Ovary (tissue), 9 donors: Measurements from ENCODE around the gene TENT5C. TPM values are rescaled to one million over a fixed set of nuclear protein-coding genes. Genes with fewer than 3 reads are reported as not detected.

ENCODE experiments used
- DNase-seq, 5 donors: peaks; one replicate each; pipeline ENCODE4 v3.0.0-alpha.2; 2019 to 2020
- H3K27ac ChIP-seq, 2 donors: fragments of 200-600 bp; one replicate each; pipeline versions ENCODE4 v1.5.1 to v1.8.0; 2019 to 2022
- H3K27me3 ChIP-seq: fragments of 200-600 bp; one replicate; pipeline ENCODE4 v1.8.0; 2022
- H3K36me3 ChIP-seq: fragments of 200-600 bp; sonication (generic); one replicate; pipeline ENCODE4 v1.5.1; 2019
- H3K4me1 ChIP-seq: one replicate; pipeline ENCODE4 v1.8.1; 2013; ENCODE audit warnings: mild to moderate bottlenecking, moderate library complexity; ENCODE audit not compliant: insufficient read depth
- H3K4me3 ChIP-seq: fragments of 200-600 bp; sonication (generic); one replicate; pipeline ENCODE4 v1.5.1; 2017
- H3K9me3 ChIP-seq, 2 donors: fragments of 200-600 bp in 1 of 2; sonication (generic) in 1 of 2; one replicate each; pipeline versions ENCODE4 v1.5.1 to v1.8.1; 2013 to 2019; ENCODE audit warnings: mild to moderate bottlenecking in 1 of 2, moderate library complexity in 1 of 2
- CTCF ChIP-seq, 3 donors: fragments of 450-650 bp in 2 of 3; fragments of 200-600 bp in 1 of 3; IDR thresholded peaks; one replicate each; pipeline versions ENCODE4 v1.5.1 to v1.8.0; 2016 to 2022; ENCODE audit warnings: antibody characterized with exemption in 3 of 3, mild to moderate bottlenecking in 1 of 3
- EP300 ChIP-seq: sonication (generic); formaldehyde crosslinking; IDR thresholded peaks from one replicate; pipeline ENCODE4 v1.6.1; 2017; ENCODE audit warnings: antibody characterized with exemption
- POLR2A ChIP-seq: fragments of 450-650 bp; IDR thresholded peaks from one replicate; pipeline ENCODE4 v1.6.1; 2017; ENCODE audit warnings: antibody characterized with exemption, mild to moderate bottlenecking, moderate library complexity
- WGBS, 3 donors: extraction: QIAGEN DNeasy Blood & Tissue Kit in 1 of 3; methylation state at CpG; one replicate each; pipeline versions ENCODE4 v1.1.5 to v1.1.7; 2013 to 2017; 5-methylcytosine and 5-hydroxymethylcytosine counted together
- intact Hi-C, 4 donors: fragments of 100-400 bp; cut with DNase I; formaldehyde crosslinking; loops; one replicate each; pipeline versions ENCODE4 v1.11.0 to v1.15.1; 2022 to 2023
- polyA plus RNA-seq, 2 donors: library from polyadenylated mRNA; stranded (reverse); fragments of 200-250 nt in 1 of 2; fragments of 350-450 nt in 1 of 2; fragmentation: Illumina TruSeq in 1 of 2; extraction: RNeasy Lipid Tissue Mini Kit (QIAGEN cat#74804) in 1 of 2; gene quantifications; one replicate each; pipeline ENCODE4 v1.2.3, GENCODE V29; 2013 to 2014
- total RNA-seq, 7 donors: library from RNA; depleted of rRNA in 2 of 7; stranded (reverse); fragments of >200 nt in 2 of 7; fragmentation: NEBNext Ultra II Directional in 3 of 7; extraction: Animal tissue kit (Norgen Biotek cat#: 25700) in 3 of 7; gene quantifications; one replicate each; pipeline versions ENCODE4 v1.1.0 to v1.2.4, GENCODE V29; 2016 to 2023
- donor health status: DM: no; HTN: no; CAD: no; lungs with moderate emphysema.
- donor health status: DM: no; HTN: no; CAD: no.
- donor health status: Bipolar disorder and iron deficiency.
- donor health status: DM: yes; HTN: yes; CAD: no.
- donor health status: DM: no; HTN: no; CAD: no.
- donor health status: DM: yes; HTN: yes; CAD: no.

Gene TENT5C
- total and polyA plus RNA-seq, 9 donors = 2.6 to 24.7 (median 11.4) TPM

GRCh38 chr1:117665556-117666270, 59.9 kb downstream of the TENT5C start:
- DNase-seq = no peak
- intact Hi-C loops = no loop called here
- 83 to 89% (median 86%) methylated on average over 5 of the region's 5 CpGs for WGBS, 3 donors

GRCh38 chr1:117669572-117669971, 63.7 kb downstream of the TENT5C start:
- intact Hi-C loops = no loop called here
- H3K4me1 ChIP-seq = peaks cover 1% of the 10 kb centered on the region
- no peaks in the 10 kb centered on the region for H3K9me3 ChIP-seq
- H3K36me3 ChIP-seq = no peaks in the 10 kb centered on the region
- 79 to 85% (median 85%) methylated on average over 7 of the region's 7 CpGs for WGBS, 3 donors
- no peak overlapping the region for H3K4me3 ChIP-seq
- no peak overlapping the region for H3K27ac ChIP-seq
- H3K27me3 ChIP-seq = no peaks in the 10 kb centered on the region
- TF ChIP-seq POLR2A = no peak
- TF ChIP-seq EP300 = no peak
- TF ChIP-seq CTCF (IDR thresholded peaks at IDR 0.05) = no peak
- DNase-seq = no peak

More at GRCh38 chr1:117665556-117666270, 59.9 kb downstream of the TENT5C start:
- no peaks in the 10 kb centered on the region for H3K9me3 ChIP-seq
- H3K4me3 ChIP-seq = no peak overlapping the region
- no peaks in the 10 kb centered on the region for H3K36me3 ChIP-seq
- H3K27me3 ChIP-seq = no peaks in the 10 kb centered on the region
- H3K4me1 ChIP-seq = no peaks in the 10 kb centered on the region
- H3K27ac ChIP-seq = no peak overlapping the region
- TF ChIP-seq POLR2A (no peak), CTCF (IDR thresholded peaks at IDR 0.05) (no peak), EP300 (no peak)

DNA sequence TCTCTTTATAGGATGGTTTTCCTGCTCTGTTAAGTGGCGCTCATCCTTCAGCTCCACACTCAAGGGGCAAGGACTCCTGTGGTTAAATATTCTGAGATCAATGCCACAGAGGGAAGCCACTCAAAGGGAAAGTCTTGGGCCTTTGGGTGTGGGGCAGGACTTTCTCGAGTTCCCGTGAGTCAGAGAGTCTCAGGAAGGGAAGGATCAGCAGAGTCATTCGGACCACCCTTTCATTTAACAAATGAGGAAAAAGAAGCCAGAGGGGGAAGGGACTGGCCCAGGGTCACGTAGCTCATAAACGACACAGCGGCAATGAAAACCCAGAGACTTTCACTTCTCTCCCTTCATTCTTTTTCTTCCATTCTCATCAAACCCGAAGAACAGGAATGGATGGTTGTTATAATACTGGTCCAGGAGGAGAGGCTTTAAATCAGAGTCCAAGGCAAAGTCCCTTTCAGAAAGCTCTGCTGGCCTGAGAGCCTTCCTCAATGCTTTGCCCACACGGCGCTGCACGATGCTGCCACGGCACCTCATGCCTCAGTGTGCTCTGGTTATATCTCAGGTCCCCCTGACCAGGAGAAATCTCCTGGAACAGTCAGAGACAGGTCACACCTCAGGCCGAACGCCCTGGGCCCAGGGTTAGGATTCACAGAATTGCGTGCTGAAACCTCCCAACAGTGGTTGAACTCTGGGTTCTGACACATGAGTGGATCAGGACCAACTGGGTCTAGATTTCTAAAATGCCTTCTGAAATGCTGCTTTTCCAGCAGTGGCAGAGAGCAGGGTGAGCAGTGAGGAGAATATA, 65.3 kb downstream of the TENT5C start:
- Histone ChIP-seq H3K4me1 (peaks cover 1% of the 10 kb centered on the region), H3K9me3 (no peaks in the 10 kb centered on the region), H3K27ac (no peak overlapping the region), H3K36me3 (no peaks in the 10 kb centered on the region), H3K27me3 (no peaks in the 10 kb centered on the region), H3K4me3 (no peak overlapping the region)
- intact Hi-C loops = no loop called here
- TF ChIP-seq EP300 (no peak), POLR2A (no peak), CTCF (IDR thresholded peaks at IDR 0.05) (no peak)
- 90 to 93% (median 93%) methylated on average over 15 of the region's 15 CpGs for WGBS, 3 donors
- no peak for DNase-seq

DNA sequence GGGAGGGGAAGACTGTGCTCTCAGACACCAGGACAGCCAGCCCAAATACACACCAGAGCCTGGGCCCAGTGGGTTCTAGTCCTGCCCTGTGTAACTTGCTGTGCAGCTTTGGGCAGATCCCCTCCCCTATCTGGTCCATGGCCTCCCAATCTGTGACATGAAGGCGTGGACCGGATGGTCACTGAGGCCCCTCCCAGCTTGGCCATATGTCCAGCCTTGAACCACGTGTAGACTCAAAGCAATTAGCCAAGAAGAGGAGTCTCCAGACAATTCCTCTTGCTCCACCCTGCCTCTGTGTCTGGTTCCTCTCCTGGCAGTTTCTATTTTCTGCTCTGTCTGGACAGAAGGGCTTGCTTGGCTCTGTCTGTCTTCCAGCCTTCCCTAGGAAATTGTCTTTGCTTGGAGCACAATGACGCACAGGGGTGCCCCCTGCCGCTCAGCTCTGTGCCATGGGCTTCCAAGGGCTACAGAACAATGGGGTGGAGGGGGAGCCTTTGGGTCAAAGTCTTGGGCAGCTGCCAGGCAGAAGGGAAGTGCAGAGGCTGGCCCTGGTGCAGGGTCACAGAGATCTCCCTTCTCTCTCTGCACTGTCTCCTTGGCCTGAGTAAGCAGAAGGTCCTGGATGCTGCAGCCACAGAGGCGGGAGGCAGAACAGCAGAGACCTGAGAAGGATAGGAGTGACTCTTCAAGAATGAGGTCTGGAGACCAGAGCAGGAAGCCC, 66.1 kb downstream of the TENT5C start:
- no peak overlapping the region for H3K4me3 ChIP-seq
- peak in 3 of 5 donors; percentile 60 to 73 (median 69) for DNase-seq
- 34 to 49% (median 47%) methylated on average over 6 of the region's 6 CpGs for WGBS, 3 donors
- H3K9me3 ChIP-seq = no peaks in the 10 kb centered on the region
- no peaks in the 10 kb centered on the region for H3K36me3 ChIP-seq
- intact Hi-C loops = no loop called here
- TF ChIP-seq CTCF (IDR thresholded peaks at IDR 0.05) = no peak
- TF ChIP-seq POLR2A = no peak
- TF ChIP-seq EP300 = no peak
- no peaks in the 10 kb centered on the region for H3K27me3 ChIP-seq
- H3K27ac ChIP-seq = no peak overlapping the region
- H3K4me1 ChIP-seq = peaks cover 1% of the 10 kb centered on the region
